Measurements from ENCODE around the gene DES.
A peak's percentile ranks its signal among the peaks of the same experiment; 100 is the strongest.

Gene DES

DNA sequence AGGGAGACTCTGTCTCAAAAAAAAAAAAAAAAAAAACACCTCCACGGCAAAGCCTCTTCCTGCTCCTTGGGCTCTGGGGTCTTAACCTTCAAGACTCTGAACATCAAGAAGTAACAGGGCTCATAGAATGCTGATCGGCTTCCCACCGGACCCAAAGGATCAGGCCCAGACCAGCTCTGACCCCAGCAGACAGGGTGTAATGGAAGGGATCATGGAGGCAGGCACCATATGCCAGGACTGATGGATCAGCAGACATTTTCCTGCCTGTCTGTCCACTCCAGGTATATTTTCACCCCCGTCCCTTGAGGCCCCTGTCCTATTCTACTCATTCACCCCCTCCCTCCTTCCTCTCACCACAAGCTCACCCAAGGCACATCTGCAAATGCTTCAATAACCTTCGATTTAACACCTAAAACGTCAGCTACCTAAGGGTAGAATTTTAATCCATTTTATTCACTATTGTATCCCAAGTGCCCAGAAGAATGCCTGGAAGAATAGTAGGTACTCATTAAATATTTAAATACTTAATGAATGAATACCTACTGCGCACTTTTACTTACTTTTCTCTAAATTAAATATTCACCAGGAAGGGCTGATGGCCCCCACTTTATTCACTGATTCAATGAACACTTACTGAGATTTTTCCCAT, 11.9 kb downstream of the DES start:
- CTCF ChIA-PET = interaction anchor here (0.5 to 1.6 kb wide), 6 partner anchors 10 to 676 kb away, joined by 3 to 18 read pairs (median 4); no protein-coding TSS in a partner anchor
- no peak overlapping the region for H3K27ac ChIP-seq
- POLR2A ChIA-PET (ENCODE audit: low non-redundant PET) = no interaction called here
- TF ChIP-seq, protein P1, sequence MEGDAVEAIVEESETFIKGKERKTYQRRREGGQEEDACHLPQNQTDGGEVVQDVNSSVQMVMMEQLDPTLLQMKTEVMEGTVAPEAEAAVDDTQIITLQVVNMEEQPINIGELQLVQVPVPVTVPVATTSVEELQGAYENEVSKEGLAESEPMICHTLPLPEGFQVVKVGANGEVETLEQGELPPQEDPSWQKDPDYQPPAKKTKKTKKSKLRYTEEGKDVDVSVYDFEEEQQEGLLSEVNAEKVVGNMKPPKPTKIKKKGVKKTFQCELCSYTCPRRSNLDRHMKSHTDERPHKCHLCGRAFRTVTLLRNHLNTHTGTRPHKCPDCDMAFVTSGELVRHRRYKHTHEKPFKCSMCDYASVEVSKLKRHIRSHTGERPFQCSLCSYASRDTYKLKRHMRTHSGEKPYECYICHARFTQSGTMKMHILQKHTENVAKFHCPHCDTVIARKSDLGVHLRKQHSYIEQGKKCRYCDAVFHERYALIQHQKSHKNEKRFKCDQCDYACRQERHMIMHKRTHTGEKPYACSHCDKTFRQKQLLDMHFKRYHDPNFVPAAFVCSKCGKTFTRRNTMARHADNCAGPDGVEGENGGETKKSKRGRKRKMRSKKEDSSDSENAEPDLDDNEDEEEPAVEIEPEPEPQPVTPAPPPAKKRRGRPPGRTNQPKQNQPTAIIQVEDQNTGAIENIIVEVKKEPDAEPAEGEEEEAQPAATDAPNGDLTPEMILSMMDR (conservative IDR thresholded peaks at IDR 0.05; ENCODE audit: low read depth) = no peak
- no peak for DNase-seq (ENCODE audit: low spot score)

DNA sequence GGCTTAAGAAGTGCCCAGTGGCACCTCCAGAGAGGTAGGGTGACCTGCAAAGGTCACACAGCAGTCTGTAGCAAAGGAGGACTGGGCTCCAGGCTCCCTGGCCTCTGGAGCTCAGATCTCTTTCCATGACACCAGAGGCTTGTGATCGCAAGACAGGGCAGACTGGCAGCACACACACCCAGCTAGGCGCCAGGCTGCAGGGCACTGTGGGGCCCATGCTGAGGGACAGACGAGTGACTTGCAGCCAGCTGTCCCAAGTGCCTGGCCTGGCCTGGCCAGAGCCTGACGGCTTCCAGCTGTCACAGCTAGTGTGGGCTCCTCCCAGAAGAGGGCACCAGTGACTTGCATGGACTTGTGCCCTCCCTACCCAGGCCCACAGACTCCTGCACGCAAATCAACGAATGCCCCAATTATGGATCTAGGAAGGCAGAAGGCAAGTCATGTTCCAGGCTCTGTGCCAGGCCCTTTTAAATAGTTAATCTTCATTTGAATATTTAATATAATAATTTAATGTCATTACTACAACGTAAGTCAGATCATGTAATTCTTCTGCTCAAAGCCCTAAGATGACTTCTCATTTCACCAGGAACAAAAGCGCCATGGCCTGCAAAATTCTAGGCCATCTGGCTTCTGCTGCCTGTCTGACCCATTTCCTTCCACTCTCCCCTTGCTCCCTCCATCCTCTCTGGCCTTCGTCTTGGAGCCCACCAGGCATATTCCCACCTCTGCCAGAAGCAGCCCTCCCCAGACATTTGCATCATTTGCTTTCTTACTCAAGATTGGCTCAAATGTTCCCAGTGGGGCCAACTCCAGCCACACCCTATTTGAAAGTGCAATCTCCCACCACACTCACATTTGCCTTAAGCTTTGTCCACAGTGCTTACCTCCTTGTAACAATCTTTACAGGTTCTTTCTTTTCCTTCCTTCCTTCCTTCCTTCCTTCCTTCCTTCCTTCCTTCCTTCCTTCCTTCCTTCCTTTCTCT, 12.7 kb downstream of the DES start:
- POLR2A ChIA-PET (ENCODE audit: low non-redundant PET) = no interaction called here
- CTCF ChIA-PET = interaction anchor here (0.6 to 1.6 kb wide), 6 partner anchors 28 to 675 kb away, joined by 3 to 18 read pairs (median 3); no protein-coding TSS in a partner anchor

DNA sequence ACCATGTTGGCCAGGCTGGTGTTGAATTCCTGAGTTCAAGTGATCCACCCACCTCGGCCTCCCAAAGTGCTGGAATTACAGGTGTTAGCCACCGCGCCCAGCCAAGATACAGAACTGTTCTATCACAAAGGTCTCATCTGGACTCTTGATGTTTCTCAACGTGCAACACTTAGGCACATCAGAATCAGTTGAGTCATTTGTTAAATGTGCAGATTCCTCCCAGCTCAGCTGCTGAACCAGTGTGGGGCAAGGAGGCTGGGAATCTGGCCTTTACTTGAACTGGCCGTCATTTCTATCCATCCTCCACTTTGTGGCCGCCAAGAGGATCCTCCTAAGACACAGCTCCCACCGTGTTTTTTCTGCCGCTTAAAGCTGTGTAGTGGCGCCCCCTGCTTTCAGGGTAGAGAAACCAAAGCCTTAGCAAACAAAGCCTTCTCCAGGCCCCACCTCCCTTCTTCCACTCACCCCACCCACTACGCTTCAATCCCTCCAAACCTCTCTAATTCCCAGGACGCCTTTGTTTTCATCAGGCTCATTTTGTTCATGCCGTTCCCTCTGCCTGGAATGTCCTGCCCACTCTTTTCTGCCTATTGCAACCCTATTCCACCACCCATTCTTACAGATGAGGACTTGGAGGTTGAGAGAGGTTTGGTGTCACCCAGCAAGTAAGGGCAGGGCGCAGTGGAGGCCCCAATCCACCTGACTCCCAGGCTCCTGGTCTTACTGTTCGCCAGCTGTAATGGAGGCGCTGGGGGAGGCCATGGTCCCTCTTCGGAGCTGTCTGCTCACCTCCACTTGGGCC, 15.7 kb downstream of the DES start:
- H3K27ac ChIP-seq = no peak overlapping the region
- POLR2A ChIA-PET (ENCODE audit: low non-redundant PET) = interaction anchor here (0.6 kb wide), 1 partner anchor 74 kb away, joined by 3 read pairs; no protein-coding TSS in a partner anchor
- CTCF ChIA-PET = interaction anchor here (0.6 to 1.1 kb wide), 3 partner anchors 84 to 371 kb away, joined by 3 to 4 read pairs (median 3); no protein-coding TSS in a partner anchor
- TF ChIP-seq, protein P1 (conservative IDR thresholded peaks at IDR 0.05; ENCODE audit: low read depth) = no peak
- no peak for DNase-seq (ENCODE audit: low spot score)

More for the DNA sequence above, 12.7 kb downstream of the DES start:
- no peak overlapping the region for H3K27ac ChIP-seq
- TF ChIP-seq, protein P1 (conservative IDR thresholded peaks at IDR 0.05; ENCODE audit: low read depth) = no peak; the same call in 1 of the 2 replicates
- DNase-seq (ENCODE audit: low spot score) = peak; percentile 40

DNA sequence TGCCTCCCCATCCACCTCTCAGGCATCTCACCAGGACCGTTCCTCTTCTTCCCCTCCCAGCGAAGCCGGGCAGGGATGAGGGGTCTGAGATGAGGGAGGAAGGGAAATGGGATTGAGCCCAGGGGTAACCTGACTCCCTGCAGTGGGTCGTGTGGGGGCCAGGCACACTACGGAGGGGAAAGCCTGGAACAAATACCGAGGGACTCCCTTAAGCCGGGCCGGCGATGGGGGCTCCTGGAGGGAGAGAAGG, 16.2 kb downstream of the DES start:
- TF ChIP-seq, protein P1 (conservative IDR thresholded peaks at IDR 0.05; ENCODE audit: low read depth) = no peak
- CTCF ChIA-PET = interaction anchor here (1.1 kb wide), 1 partner anchor 96 kb away, joined by 3 read pairs; no protein-coding TSS in a partner anchor
- no peak for DNase-seq (ENCODE audit: low spot score)
- POLR2A ChIA-PET (ENCODE audit: low non-redundant PET) = interaction anchor here (0.6 kb wide), 1 partner anchor 73 kb away, joined by 3 read pairs; no protein-coding TSS in a partner anchor
- no peak overlapping the region for H3K27ac ChIP-seq

DNA sequence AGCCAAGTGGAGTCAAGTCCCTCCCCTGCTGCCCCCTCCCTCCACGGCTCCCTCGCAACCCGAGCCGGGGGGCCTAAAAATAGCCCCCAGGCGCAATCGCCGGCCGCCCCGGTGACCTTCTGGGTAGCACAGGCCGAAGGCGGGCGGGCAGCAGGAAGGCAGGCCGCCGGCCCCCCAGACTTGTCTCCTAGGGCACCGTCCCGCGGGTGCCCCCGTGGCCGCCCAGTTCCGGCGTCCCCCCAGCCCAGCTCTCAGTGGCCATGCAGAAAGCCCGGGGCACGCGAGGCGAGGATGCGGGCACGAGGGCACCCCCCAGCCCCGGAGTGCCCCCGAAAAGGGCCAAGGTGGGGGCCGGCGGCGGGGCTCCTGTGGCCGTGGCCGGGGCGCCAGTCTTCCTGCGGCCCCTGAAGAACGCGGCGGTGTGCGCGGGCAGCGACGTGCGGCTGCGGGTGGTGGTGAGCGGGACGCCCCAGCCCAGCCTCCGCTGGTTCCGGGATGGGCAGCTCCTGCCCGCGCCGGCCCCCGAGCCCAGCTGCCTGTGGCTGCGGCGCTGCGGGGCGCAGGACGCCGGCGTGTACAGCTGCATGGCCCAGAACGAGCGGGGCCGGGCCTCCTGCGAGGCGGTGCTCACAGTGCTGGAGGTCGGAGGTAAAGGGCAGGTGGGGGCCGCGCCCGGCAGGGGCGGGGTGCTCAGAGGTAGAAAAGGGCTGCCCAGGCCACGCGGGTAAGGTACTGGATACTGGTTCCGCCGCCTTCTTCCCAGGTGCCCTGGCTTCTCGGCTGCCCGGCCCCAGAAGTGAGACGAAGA, 16.7 kb downstream of the DES start, which contains the start of gene SPEG:
TSS of gene SPEG (plus strand) at position 126 of the 808 bp plus-strand sequence. CDS start at position 261, 135 bp downstream.
- no peak within 1 kb of the TSS for H3K27ac ChIP-seq
- CTCF ChIA-PET = interaction anchor here (1.1 kb wide), 1 partner anchor 95 kb away, joined by 3 read pairs; no protein-coding TSS in a partner anchor
- TF ChIP-seq, protein P1 (conservative IDR thresholded peaks at IDR 0.05; ENCODE audit: low read depth) = no peak

More for the DNA sequence above, 16.7 kb downstream of the DES start, which contains the start of gene SPEG:
- no peak for DNase-seq (ENCODE audit: low spot score)
- POLR2A ChIA-PET (ENCODE audit: low non-redundant PET) = interaction anchor here (0.6 kb wide), 1 partner anchor 73 kb away, joined by 3 read pairs; no protein-coding TSS in a partner anchor

Data from RWPE1 (cell line).